ENCODE measurements around the gene HOXB7. TPM values are rescaled to one million over a fixed set of nuclear protein-coding genes. Genes with fewer than 3 reads are reported as not detected.
A peak's percentile ranks its signal among the peaks of the same experiment; 100 is the strongest.

The HOXB7 gene
- total RNA-seq, 1 donor from 2014 or later: 0.50 TPM

DNA sequence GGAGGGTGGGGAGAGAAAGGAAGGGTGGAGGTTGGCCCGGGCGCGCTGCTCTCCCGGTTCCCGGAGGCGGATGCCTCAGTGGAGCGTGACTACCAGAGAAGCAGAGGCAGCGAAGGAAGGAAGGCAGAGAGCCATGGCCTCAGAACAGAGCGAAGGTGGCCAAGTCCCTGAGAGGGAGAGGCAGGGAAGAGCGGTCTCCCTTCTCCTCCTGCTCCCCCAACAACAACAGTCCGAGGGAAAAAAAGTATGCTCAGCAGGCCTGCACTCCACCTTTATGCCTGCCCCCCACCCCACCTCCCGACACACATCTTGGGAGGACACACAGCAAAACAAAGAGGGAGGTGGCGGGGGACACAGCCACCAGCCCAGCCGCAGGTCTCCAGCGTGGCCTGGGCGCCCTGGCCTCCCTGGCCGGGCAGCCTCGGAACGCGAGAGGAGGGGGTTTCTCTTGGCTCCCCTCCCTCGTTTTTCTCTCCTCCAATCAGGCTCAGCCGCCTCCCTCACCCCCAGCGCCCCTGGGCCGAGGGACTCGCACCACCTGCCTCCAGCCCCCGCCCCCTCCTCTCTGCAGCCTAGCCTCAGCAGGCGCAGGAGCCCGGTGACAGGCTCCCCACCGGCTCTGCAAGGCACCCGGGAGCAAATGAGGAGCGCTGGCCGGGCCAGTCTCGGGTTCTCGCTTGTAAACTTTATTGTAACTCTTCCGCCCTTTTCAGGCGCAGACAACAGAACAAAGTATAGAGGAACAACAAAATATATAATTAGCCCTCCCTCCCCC lies 1.1 kb upstream of the HOXB7 start:
- peak; percentile 19 for ATAC-seq
- no peak for DNase-seq (ENCODE audit: low spot score)

DNA sequence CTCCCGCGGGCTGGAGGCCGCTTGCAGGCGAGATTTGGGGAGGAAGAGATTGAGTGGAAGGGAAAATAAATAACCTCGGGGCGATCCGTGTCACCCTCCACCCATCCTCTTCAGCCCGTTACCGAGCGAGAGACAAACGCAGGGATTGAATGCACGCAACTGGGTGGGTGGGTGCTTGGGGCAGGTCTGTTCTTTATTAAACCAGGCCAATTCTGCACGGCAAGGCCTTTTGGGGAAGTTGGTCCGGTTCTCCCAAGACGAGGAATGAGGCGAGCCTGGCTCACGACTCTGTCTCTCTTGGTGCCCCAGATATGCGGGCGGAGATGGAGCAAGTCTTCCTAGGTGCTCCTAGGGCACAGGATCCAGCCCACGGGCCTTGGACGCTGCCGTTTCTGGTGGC lies 396 bp upstream of the HOXB7 start:
- DNase-seq (ENCODE audit: low spot score) (no peak), ATAC-seq (no peak)

GRCh38 chr17:48609759-48610281 lies 997 bp downstream of the HOXB7 start:
- no peak for ATAC-seq
- DNase-seq (ENCODE audit: low spot score): no peak

GRCh38 chr17:48609033-48609432 lies 1.8 kb downstream of the HOXB7 start:
- DNase-seq (ENCODE audit: low spot score) (no peak), ATAC-seq (no peak)

- no peak for ATAC-seq
- DNase-seq (ENCODE audit: low spot score): no peak
Measured at GRCh38 chr17:48608494-48608834, 2.4 kb downstream of the HOXB7 start.

DNA sequence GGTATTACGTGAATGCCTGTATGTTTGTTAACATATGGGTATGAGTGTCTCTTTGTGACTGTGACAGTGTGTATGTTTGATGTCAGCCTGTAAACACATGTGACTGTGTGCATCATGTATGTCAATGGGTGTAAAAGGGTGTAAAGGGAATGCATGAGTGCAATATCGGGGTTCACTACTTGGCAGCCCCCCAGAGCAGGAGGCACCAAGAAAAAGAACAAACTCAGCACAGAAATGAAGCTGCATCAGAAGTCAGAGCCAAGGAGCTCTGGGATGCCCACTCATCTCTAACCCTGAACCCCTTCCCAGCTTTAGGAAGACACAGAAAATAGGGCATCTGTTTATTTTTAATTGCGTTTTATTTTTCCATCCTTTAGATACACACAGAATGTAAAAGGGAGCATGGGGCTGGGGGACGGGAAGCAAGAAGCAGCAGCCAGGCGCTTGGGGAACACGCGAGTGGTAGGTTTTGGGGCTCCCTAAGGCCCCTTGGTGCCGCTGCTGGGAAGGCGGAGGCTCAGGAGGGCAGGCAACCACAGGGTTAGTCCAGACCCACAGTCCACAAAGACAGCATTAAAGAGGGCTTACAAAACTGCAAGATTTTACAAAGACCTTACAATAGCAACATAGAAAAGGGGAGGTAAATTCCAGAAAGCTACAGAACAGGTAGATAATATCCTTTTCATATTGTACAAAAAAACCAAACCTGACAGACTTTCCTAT lies 3.8 kb downstream of the HOXB7 start:
- no peak for ATAC-seq
- no peak for DNase-seq (ENCODE audit: low spot score)

- ATAC-seq (no peak), DNase-seq (ENCODE audit: low spot score) (no peak)
Measured at GRCh38 chr17:48605991-48606891, 4.6 kb downstream of the HOXB7 start.

- DNase-seq (ENCODE audit: low spot score) (no peak), ATAC-seq (no peak)
Measured at GRCh38 chr17:48605409-48605919, 5.4 kb downstream of the HOXB7 start.

DNA sequence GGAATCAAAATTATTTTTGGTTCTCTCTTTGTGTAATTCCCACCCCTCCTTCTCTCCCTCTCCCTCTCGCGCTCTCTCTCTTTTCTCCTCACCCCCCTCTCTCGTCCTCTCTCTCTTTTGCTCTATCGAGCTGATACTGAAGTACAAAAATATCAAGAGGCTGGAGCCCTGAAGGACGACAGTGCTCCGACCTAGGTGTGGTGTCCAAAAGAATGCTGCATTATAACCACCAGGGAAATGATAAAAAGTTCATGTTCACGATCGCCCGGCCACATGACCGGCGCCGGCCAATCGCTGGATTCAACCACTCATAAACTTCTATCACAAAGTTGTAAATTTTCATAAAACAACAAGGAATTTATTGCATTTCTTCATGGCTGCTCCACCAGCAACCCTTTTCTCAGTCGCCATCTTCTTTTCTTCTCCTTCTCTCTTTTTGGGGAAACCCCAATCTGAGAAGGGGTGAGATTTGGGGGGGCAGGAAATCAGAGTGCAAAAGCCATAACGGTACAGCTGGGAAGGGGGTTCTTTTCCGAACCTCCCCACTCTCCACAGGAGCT lies 6.0 kb downstream of the HOXB7 start, which contains the start of gene HOXB6:
TSS of gene HOXB6 (minus strand) at position 217 of the 560 bp plus-strand sequence. CDS start 6,836 bp downstream, outside the sequence.
- ATAC-seq: no peak

GRCh38 chr17:48603959-48604769 lies 6.7 kb downstream of the HOXB7 start:
- no peak for ATAC-seq
- DNase-seq (ENCODE audit: low spot score): no peak

More for the DNA sequence above, 6.0 kb downstream of the HOXB7 start, which contains the start of gene HOXB6:
- DNase-seq (ENCODE audit: low spot score): no peak

DNA sequence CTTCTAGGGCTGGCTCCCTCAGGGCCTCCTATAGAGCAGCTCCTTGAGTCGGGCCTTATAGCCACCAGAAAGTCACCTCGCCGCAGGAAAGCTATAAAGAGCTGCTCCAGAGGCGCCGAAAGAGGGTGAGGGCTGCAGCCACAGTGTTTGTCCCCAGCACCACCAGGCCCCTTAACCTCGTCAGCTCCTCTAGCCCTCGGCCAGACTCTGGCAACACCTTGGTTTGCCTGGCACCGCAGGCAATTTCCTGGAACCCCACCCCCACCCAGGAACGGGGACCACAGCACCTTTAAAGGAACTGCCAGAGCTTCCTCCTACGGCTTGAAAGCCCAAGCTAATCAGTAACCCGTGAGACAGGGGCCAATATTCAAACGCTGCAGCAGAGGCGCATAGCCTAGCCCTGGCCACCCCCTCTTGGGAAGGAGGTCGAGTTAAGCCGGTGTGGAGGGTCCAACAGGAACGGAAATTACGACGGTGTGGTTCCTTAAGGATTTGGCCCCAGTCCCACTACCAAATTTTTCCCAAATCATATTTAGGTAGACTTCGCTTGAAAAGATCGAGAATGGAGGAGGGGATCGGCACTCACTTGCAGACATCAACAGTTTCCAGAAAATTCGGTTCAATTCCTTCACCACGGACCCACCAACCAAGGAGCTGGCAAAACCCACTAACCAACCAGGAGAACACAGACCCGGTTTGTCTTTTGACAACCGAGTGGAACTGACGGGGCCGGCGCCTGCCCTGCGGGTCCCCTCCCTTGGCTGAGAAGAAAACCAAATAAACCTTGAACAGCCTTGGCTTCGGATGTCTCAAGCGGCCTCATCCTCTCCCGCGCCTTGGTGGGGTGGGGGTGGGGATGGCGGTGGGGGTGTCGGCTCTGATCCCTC lies 9.0 kb downstream of the HOXB7 start:
- ATAC-seq: peak; percentile 50
- no peak for DNase-seq (ENCODE audit: low spot score)

- DNase-seq (ENCODE audit: low spot score) (no peak), ATAC-seq (no peak)
Measured at GRCh38 chr17:48601207-48601538, 9.6 kb downstream of the HOXB7 start.

- DNase-seq (ENCODE audit: low spot score) (no peak), ATAC-seq (no peak)
Measured at GRCh38 chr17:48600244-48601098, 10.3 kb downstream of the HOXB7 start.

DNA sequence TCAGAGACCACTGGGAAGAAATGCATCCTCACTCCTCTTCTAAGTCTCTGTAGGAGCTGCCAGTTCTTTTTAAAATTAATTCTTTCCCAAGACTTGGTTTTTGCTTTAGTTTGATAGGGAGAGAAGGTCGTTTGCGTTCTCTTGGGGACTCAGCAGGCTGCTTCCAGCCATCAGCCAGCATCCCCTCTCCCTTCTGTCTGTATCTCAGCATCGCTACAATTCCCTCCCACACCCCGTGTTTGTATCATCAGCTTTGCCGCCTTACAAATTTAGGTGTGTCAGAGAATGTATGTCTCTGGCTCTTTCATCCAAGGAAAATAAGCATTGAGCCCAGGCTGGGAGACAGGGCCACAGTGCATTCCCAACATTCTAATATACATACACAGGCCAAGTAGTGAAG lies 11.5 kb downstream of the HOXB7 start:
- ATAC-seq (no peak), DNase-seq (ENCODE audit: low spot score) (no peak)

GRCh38 chr17:48598736-48599135 lies 12.1 kb downstream of the HOXB7 start:
- DNase-seq (ENCODE audit: low spot score): no peak

GRCh38 chr17:48597778-48598631 lies 12.8 kb downstream of the HOXB7 start:
- ATAC-seq (peak; percentile 45), DNase-seq (ENCODE audit: low spot score) (peak; percentile 52)

More at GRCh38 chr17:48598736-48599135, 12.1 kb downstream of the HOXB7 start:
- no peak for ATAC-seq

- DNase-seq (ENCODE audit: low spot score): no peak
Measured at GRCh38 chr17:48597528-48597777, 13.4 kb downstream of the HOXB7 start.

More at GRCh38 chr17:48597528-48597777, 13.4 kb downstream of the HOXB7 start:
- ATAC-seq: no peak
